Right lobe of liver (tissue), 4 donors: ENCODE measurements around the gene USP37.

ENCODE experiments used
- CTCF ChIP-seq, 4 donors: fragments of 200-600 bp in 3 of 4; fragments of 450-650 bp in 1 of 4; IDR thresholded peaks; one replicate each; pipeline versions ENCODE4 v1.5.1 to v1.8.0; 2016 to 2022; ENCODE audit warnings: antibody characterized with exemption in 4 of 4, mild to moderate bottlenecking in 2 of 4
- POLR2A ChIP-seq: fragments of 450-650 bp; IDR thresholded peaks from one replicate; pipeline ENCODE4 v1.6.1; 2017; ENCODE audit warnings: antibody characterized with exemption, mild to moderate bottlenecking
- donor health status: DM: no; HTN: no; CAD: no.
- donor health status: DM: no; HTN: no; CAD: no.
- donor health status: DM: no; HTN: yes; CAD: no.

DNA sequence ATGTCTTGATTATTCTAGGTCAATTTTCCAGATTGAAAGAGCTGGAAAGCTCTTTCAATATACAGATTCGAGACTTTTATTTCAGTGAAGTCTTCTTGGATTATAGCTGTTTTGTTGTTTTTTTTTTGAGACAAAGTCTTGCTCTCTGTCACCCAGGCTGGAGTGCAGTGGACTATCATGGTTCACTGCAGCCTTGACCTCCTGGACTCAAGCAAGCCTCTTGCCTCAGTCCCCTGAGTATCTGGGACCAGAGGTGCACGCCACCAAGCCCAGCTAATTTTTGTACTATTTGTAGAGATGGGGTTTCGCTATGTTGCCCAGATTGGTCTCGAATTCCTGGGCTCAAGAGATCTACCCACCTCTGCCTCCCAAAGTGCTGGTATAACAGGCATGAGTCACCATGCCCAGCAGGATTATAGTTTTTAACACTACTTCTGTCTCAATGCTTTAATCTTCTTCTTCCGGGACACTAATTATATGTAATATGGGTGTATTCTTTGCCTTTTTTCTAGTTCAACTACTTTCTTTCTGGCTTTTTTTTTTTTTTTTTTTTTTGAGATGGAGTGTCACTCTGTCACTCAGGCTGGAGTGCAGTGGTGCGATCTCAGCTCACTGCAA, 62.3 kb downstream of the USP37 start:
- TF ChIP-seq CTCF (IDR thresholded peaks at IDR 0.05), result no peak
- no peak for TF ChIP-seq POLR2A
